IMR-90 (cell line): ENCODE measurements around the gene ANKRD63. TPM values are rescaled to one million over a fixed set of nuclear protein-coding genes. Genes with fewer than 3 reads are reported as not detected.

Experiments
- ATAC-seq: fragments of 200-7000 bp; cut with Tn5 transposase; 2 replicates; pipeline ENCODE4 v1.9.1; 2020; ENCODE audit warnings: low read depth, mild to moderate bottlenecking, moderate library complexity
- BruUV-seq: library from RNA; stranded (reverse); fragments of 400-500 nt; replicated peaks from 2 replicates; lab custom pipeline; 2021; lab: Mats Ljungman, UMichigan
- CTCF ChIA-PET: fragments of 300-600 bp; formaldehyde crosslinking; extraction: SDS; loops from one replicate; lab custom pipeline; 2021; ENCODE audit warnings: antibody characterized with exemption; lab: Yijun Ruan, JAX
- POLR2A ChIA-PET: fragments of 300-600 bp; sonication (Branson Sonifier 250); formaldehyde crosslinking; loops from one replicate; lab custom pipeline; 2022; ENCODE audit warnings: antibody characterized with exemption; ENCODE audit not compliant: unreplicated experiment; lab: Charles Lee
- DNase-seq: peaks from one replicate; pipeline ENCODE4 v3.0.0; 2013
- H2AFZ ChIP-seq: replicated peaks from 2 replicates; pipeline ENCODE3; 2013; ENCODE audit warnings: low read length, mild to moderate bottlenecking; ENCODE audit not compliant: poor library complexity
- H2AK5ac ChIP-seq: 2 replicates; pipeline ENCODE4 v1.6.1; 2013; ENCODE audit warnings: low read depth, low read length, inconsistent platforms
- H2AK9ac ChIP-seq: replicated peaks from 2 replicates; pipeline ENCODE3; 2013; ENCODE audit warnings: mild to moderate bottlenecking, low read depth, low read length, moderate library complexity; ENCODE audit not compliant: poor library complexity
- H2BK120ac ChIP-seq: 2 replicates; pipeline ENCODE4 v1.6.1; 2013; ENCODE audit warnings: low read depth, low read length, inconsistent platforms
- H2BK15ac ChIP-seq: 3 replicates; pipeline ENCODE4 v1.6.1; 2013; ENCODE audit warnings: low read depth, low read length, inconsistent platforms
- H2BK20ac ChIP-seq: 2 replicates; pipeline ENCODE4 v1.6.1; 2013; ENCODE audit warnings: low read depth, mild to moderate bottlenecking, inconsistent platforms, low read length, moderate library complexity
- H2BK5ac ChIP-seq: 2 replicates; pipeline ENCODE4 v1.6.1; 2013; ENCODE audit warnings: mild to moderate bottlenecking, low read depth, low read length, inconsistent platforms; ENCODE audit not compliant: poor library complexity, severe bottlenecking
- H3K14ac ChIP-seq: replicated peaks from 2 replicates; pipeline ENCODE4 v1.6.1; 2013; ENCODE audit warnings: low read depth, low read length, inconsistent platforms
- H3K18ac ChIP-seq: 2 replicates; pipeline ENCODE4 v1.6.1; 2013; ENCODE audit warnings: low read depth, low read length, control low read depth
- H3K23ac ChIP-seq: 2 replicates; pipeline ENCODE4 v1.6.1; 2013; ENCODE audit warnings: low read depth, low read length, inconsistent platforms
- H3K27ac ChIP-seq: 2 replicates; pipeline ENCODE4 v1.5.1; 2013; ENCODE audit warnings: mild to moderate bottlenecking, control low read depth, low read length; ENCODE audit not compliant: insufficient read depth
- H3K27me3 ChIP-seq: 2 replicates; pipeline ENCODE4 v1.6.1; 2013; ENCODE audit warnings: low read length; ENCODE audit not compliant: control insufficient read depth, insufficient read depth
- H3K36me3 ChIP-seq: 2 replicates; pipeline ENCODE4 v1.6.1; 2013; ENCODE audit warnings: low read length, mixed read lengths; ENCODE audit not compliant: control insufficient read depth, insufficient read depth
- H3K4ac ChIP-seq: 2 replicates; pipeline ENCODE4 v1.6.1; 2013; ENCODE audit warnings: low read depth, low read length, inconsistent platforms
- H3K4me1 ChIP-seq: 2 replicates; pipeline ENCODE4 v1.6.1; 2013; ENCODE audit warnings: low read length, mixed read lengths; ENCODE audit not compliant: control insufficient read depth, insufficient read depth
- H3K4me2 ChIP-seq: 2 replicates; pipeline ENCODE4 v1.6.1; 2013; ENCODE audit warnings: low read depth, mild to moderate bottlenecking, control low read depth, low read length, moderate library complexity
- H3K4me3 ChIP-seq: 2 replicates; pipeline ENCODE4 v1.5.1; 2013; ENCODE audit warnings: low read depth, mild to moderate bottlenecking, control low read depth, low read length, moderate library complexity; ENCODE audit not compliant: insufficient read depth
- H3K56ac ChIP-seq: 2 replicates; pipeline ENCODE4 v1.6.1; 2013; ENCODE audit warnings: low read length, inconsistent platforms; ENCODE audit not compliant: insufficient read depth; ENCODE audit errors: extremely low read depth
- H3K79me1 ChIP-seq, 2 experiments: 2 replicates each; pipeline ENCODE4 v1.6.1; 2013; ENCODE audit warnings: low read length in 2 of 2, inconsistent platforms in 1 of 2, low read depth in 1 of 2
- H3K9ac ChIP-seq: 2 replicates; pipeline ENCODE4 v1.6.1; 2013; ENCODE audit warnings: low read depth, low read length, control low read depth
- H3K9me1 ChIP-seq: 2 replicates; pipeline ENCODE4 v1.6.1; 2013; ENCODE audit warnings: low read length, inconsistent platforms; ENCODE audit not compliant: insufficient read depth
- H3K9me3 ChIP-seq: 2 replicates; pipeline ENCODE4 v1.6.1; 2013; ENCODE audit warnings: low read length; ENCODE audit not compliant: control insufficient read depth, insufficient read depth
- H4K20me1 ChIP-seq: 2 replicates; pipeline ENCODE4 v1.6.1; 2013; ENCODE audit warnings: low read length, inconsistent platforms; ENCODE audit not compliant: insufficient read depth
- H4K5ac ChIP-seq: 2 replicates; pipeline ENCODE4 v1.6.1; 2013; ENCODE audit warnings: mild to moderate bottlenecking, low read depth, low read length, control low read depth
- H4K8ac ChIP-seq, 2 experiments: 2 replicates each; pipeline ENCODE4 v1.6.1; 2013; ENCODE audit warnings: low read depth in 2 of 2, low read length in 2 of 2, control low read depth in 1 of 2, inconsistent platforms in 1 of 2
- H4K91ac ChIP-seq: 2 replicates; pipeline ENCODE4 v1.6.1; 2013; ENCODE audit warnings: low read depth, low read length, inconsistent platforms; ENCODE audit not compliant: insufficient read depth
- BHLHE40 ChIP-seq: fragments of 150-350 bp; IDR thresholded peaks from 2 replicates; pipeline ENCODE4 v1.6.1; 2016; ENCODE audit warnings: mild to moderate bottlenecking, low read depth, low read length
- CEBPB ChIP-seq: IDR thresholded peaks from 2 replicates; pipeline ENCODE4 v1.6.1; 2012; ENCODE audit warnings: low read depth, low read length, improper control_type of control experiment
- CHD1 ChIP-seq: IDR thresholded peaks from 2 replicates; pipeline ENCODE4 v1.6.1; 2012; ENCODE audit warnings: low read depth, low read length, improper control_type of control experiment
- CTCF ChIP-seq: conservative IDR thresholded peaks from 2 replicates; pipeline ENCODE4 v1.5.1; 2012; ENCODE audit warnings: mild to moderate bottlenecking, low read depth, low read length, improper control_type of control experiment
- ELK1 ChIP-seq: fragments of 150-350 bp; IDR thresholded peaks from 2 replicates; pipeline ENCODE4 v1.6.1; 2016; ENCODE audit warnings: low read depth, mild to moderate bottlenecking, low read length, moderate library complexity, borderline replicate concordance
- FOS ChIP-seq: fragments of 150-350 bp; IDR thresholded peaks from 2 replicates; pipeline ENCODE4 v1.6.1; 2016; ENCODE audit warnings: low read depth, low read length
- MAFK ChIP-seq: IDR thresholded peaks from 2 replicates; pipeline ENCODE4 v1.6.1; 2012; ENCODE audit warnings: low read depth, low read length, improper control_type of control experiment
- MAZ ChIP-seq: IDR thresholded peaks from 2 replicates; pipeline ENCODE4 v1.6.1; 2012; ENCODE audit warnings: low read depth, mild to moderate bottlenecking, low read length, improper control_type of control experiment, moderate library complexity, borderline replicate concordance
- MXI1 ChIP-seq: IDR thresholded peaks from 2 replicates; pipeline ENCODE4 v1.6.1; 2012; ENCODE audit warnings: low read depth, mild to moderate bottlenecking, low read length, moderate library complexity, borderline replicate concordance
- NFE2L2 ChIP-seq: fragments of 150-350 bp; IDR thresholded peaks from 2 replicates; pipeline ENCODE4 v1.6.1; 2016; ENCODE audit warnings: low read depth, mild to moderate bottlenecking, low read length
- POLR2A ChIP-seq: IDR thresholded peaks from 2 replicates; pipeline ENCODE4 v1.6.1; 2012; ENCODE audit warnings: mild to moderate bottlenecking, low read depth, low read length
- RAD21 ChIP-seq: IDR thresholded peaks from 2 replicates; pipeline ENCODE4 v1.6.1; 2012; ENCODE audit warnings: low read length, improper control_type of control experiment
- RCOR1 ChIP-seq: IDR thresholded peaks from 2 replicates; pipeline ENCODE4 v1.6.1; 2012; ENCODE audit warnings: mild to moderate bottlenecking, low read length, improper control_type of control experiment; ENCODE audit not compliant: insufficient replicate concordance
- RFX5 ChIP-seq: IDR thresholded peaks from 2 replicates; pipeline ENCODE4 v1.8.0; 2012; ENCODE audit warnings: low read depth, mild to moderate bottlenecking, low read length, moderate library complexity
- SMC3 ChIP-seq: fragments of 150-350 bp; IDR thresholded peaks from 2 replicates; pipeline ENCODE4 v1.6.1; 2016; ENCODE audit warnings: low read depth, mild to moderate bottlenecking, antibody characterized with exemption, low read length, moderate library complexity
- USF2 ChIP-seq: fragments of 150-350 bp; IDR thresholded peaks from 2 replicates; pipeline ENCODE4 v1.6.1; 2017; ENCODE audit warnings: mild to moderate bottlenecking, antibody characterized with exemption, low read length, low read depth
- WGBS, 2 experiments: methylation state at CpG; one replicate each; pipeline versions ENCODE4 v1.1.5 to v1.1.7; 2013; ENCODE audit warnings: missing lambda C conversion rate in 2 of 2; ENCODE audit not compliant: insufficient read length in 1 of 2; ENCODE audit errors: extremely low coverage in 2 of 2; 5-methylcytosine and 5-hydroxymethylcytosine counted together
- dilution Hi-C: fragments of 300-500 bp; cut with HindIII; formaldehyde crosslinking; loops from one replicate; pipeline ENCODE4 v1.14.3; 2018; ENCODE audit warnings: low sequenced_read_pairs; ENCODE audit not compliant: unreplicated experiment
- in situ Hi-C: fragments of 300-500 bp; cut with MboI; formaldehyde crosslinking; loops from 3 replicates; pipeline ENCODE4 v1.14.3; 2019; ENCODE audit warnings: low sequenced_read_pairs, inconsistent platforms, mixed read lengths
- intact Hi-C: fragments of 100-400 bp; cut with micrococcal nuclease; formaldehyde crosslinking; loops from 2 replicates; pipeline ENCODE4 v1.10.0; 2022
- polyA plus RNA-seq, 3 experiments: library from polyadenylated mRNA; depleted of rRNA; stranded (reverse); fragments of >200 nt; gene quantifications; 2 replicates each; pipeline ENCODE4 v1.2.3, GENCODE V29; 2012; ENCODE audit warnings: low replicate concordance in 1 of 3
- total RNA-seq: library from RNA; depleted of rRNA; stranded (reverse); fragments of >200 nt; gene quantifications from 2 replicates; pipeline ENCODE4 v1.2.3, GENCODE V29; 2012

The ANKRD63 gene
- total and polyA plus RNA-seq, 2 of the 4 experiments (the other 2 are of a cell fraction), result not detected

- peak; percentile 5 for ATAC-seq
- TF ChIP-seq NFE2L2 (no peak), MXI1 (no peak), POLR2A (no peak), CHD1 (no peak), RAD21 (no peak), MAFK (no peak), RCOR1 (no peak), CTCF (no peak), FOS (no peak), CEBPB (no peak), SMC3 (no peak), BHLHE40 (no peak), ELK1 (no peak), MAZ (no peak), USF2 (no peak), RFX5 (no peak)
- Histone ChIP-seq H3K79me1 (peaks cover 36 to 79% of the 10 kb centered on the region in 2 experiments), H2BK120ac (peak overlapping the region; percentile 81), H4K91ac (peak overlapping the region; percentile 90), H3K4ac (peak overlapping the region; percentile 73), H2AFZ (no peak overlapping the region), H3K4me1 (peaks cover 45% of the 10 kb centered on the region), H2BK5ac (peak overlapping the region; percentile 91), H3K56ac (0 out of 2 replicates have a peak overlapping the region, but pooled peaks have one; percentile 69), H2BK15ac (peak overlapping the region; percentile 17; the same call in 2 of the 3 replicates), H4K8ac (peak overlapping the region; percentile 23 to 85; a peak in 3 of 4 replicates), H3K18ac (peak overlapping the region; percentile 91), H3K14ac (peak overlapping the region; percentile 78), H2AK5ac (peak overlapping the region; percentile 86), H3K4me2 (peak overlapping the region; percentile 77), H3K27ac (peak overlapping the region; percentile 91), H3K4me3 (no peak overlapping the region), H2BK20ac (peak overlapping the region; percentile 83), H2AK9ac (no peak overlapping the region), H3K9ac (peak overlapping the region; percentile 61), H3K36me3 (no peaks in the 10 kb centered on the region; the same call in 1 of the 2 replicates), H4K5ac (peak overlapping the region; percentile 83), H3K23ac (peak overlapping the region; percentile 96), H4K20me1 (0 out of 2 replicates have a peak, but pooled peaks cover 12% of the 10 kb centered on the region), H3K9me1 (peaks cover 37% of the 10 kb centered on the region), H3K9me3 (no peaks in the 10 kb centered on the region), H3K27me3 (no peaks in the 10 kb centered on the region)
- intact Hi-C loops, result no loop called here
- BruUV-seq, result no TSS peak
- CTCF ChIA-PET, result interaction anchor here (1.0 to 2.0 kb wide), 5 partner anchors 10 to 93 kb away, joined by 3 to 9 read pairs (median 5); no protein-coding TSS in a partner anchor
- POLR2A ChIA-PET, result interaction anchor here (2.4 kb wide), 1 partner anchor 11 kb away, joined by 20 read pairs; the partner anchor contains the start of gene CCDC9B
- in situ Hi-C loops, result no loop called here
- WGBS, 2 experiments, result no CpG with 5 or more reads among the region's 3 CpGs
- dilution Hi-C loops, result no loop called here
- peak; percentile 74 for DNase-seq
These were observed 45.3 kb upstream of the ANKRD63 start for GRCh38 chr15:40328176-40328575.
